Lower leg skin (tissue), 3 donors: ENCODE measurements around the gene PDE6B.

Experiments used
- POLR2A ChIP-seq, 2 donors: fragments of 450-650 bp; IDR thresholded peaks; one replicate each; pipeline ENCODE4 v1.6.1; 2016 to 2017; ENCODE audit warnings: antibody characterized with exemption in 2 of 2, mild to moderate bottlenecking in 1 of 2, moderate library complexity in 1 of 2
- TF ChIP-seq, protein P1 (sequence below), 3 donors: fragments of 450-650 bp; IDR thresholded peaks; one replicate each; pipeline ENCODE4 v1.5.1; 2016; ENCODE audit warnings: antibody characterized with exemption in 3 of 3, mild to moderate bottlenecking in 3 of 3, moderate library complexity in 2 of 3

DNA sequence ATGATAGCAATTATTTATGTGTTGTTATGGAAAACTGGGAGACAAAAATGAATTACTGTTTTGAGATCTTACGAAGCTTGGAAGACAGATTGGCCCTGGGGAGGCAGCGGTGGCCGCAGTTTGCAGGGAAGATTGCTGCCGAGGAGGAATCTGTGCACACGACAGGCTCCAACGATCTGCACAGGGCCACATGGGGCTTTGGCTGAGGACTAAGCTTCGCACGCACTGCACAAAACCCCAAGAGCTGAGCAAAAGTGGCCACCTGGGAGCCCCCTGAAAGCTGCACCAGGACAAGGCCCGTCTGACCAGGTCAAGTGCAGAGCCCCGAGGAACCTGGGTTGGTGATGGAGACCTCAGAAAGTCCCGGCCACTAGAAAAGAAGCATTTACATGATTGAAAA is 5.2 kb upstream of the PDE6B start:
- no peak for TF ChIP-seq POLR2A (IDR thresholded peaks at IDR 0.05)
- TF ChIP-seq, protein P1, sequence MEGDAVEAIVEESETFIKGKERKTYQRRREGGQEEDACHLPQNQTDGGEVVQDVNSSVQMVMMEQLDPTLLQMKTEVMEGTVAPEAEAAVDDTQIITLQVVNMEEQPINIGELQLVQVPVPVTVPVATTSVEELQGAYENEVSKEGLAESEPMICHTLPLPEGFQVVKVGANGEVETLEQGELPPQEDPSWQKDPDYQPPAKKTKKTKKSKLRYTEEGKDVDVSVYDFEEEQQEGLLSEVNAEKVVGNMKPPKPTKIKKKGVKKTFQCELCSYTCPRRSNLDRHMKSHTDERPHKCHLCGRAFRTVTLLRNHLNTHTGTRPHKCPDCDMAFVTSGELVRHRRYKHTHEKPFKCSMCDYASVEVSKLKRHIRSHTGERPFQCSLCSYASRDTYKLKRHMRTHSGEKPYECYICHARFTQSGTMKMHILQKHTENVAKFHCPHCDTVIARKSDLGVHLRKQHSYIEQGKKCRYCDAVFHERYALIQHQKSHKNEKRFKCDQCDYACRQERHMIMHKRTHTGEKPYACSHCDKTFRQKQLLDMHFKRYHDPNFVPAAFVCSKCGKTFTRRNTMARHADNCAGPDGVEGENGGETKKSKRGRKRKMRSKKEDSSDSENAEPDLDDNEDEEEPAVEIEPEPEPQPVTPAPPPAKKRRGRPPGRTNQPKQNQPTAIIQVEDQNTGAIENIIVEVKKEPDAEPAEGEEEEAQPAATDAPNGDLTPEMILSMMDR (IDR thresholded peaks at IDR 0.05), result no peak
